DMS153 (cell line): ENCODE results near the gene ARHGAP45.

Experiments
- DNase-seq: peaks from one replicate; lab custom pipeline; 2025; lab: John Stamatoyannopoulos, UW

The ARHGAP45 gene

DNA sequence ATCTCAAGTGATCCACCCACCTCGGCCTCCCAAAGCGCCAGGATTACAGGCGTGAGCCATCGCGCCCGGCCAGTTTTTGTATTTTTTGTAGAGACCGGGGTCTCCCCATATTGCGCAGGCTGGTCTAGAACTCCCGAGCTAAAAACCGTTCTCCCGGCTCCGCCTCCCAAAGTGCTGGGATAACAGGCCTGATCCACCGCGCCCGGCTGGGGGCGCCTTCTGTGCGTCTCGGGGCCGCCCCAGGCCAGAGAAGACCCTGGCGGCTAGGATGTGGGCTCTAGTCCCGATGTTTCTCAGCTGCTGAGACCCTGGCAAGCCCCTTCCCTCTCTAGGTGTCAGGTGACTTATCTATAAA lies 3.6 kb downstream of the ARHGAP45 start:
- DNase-seq: no peak

DNA sequence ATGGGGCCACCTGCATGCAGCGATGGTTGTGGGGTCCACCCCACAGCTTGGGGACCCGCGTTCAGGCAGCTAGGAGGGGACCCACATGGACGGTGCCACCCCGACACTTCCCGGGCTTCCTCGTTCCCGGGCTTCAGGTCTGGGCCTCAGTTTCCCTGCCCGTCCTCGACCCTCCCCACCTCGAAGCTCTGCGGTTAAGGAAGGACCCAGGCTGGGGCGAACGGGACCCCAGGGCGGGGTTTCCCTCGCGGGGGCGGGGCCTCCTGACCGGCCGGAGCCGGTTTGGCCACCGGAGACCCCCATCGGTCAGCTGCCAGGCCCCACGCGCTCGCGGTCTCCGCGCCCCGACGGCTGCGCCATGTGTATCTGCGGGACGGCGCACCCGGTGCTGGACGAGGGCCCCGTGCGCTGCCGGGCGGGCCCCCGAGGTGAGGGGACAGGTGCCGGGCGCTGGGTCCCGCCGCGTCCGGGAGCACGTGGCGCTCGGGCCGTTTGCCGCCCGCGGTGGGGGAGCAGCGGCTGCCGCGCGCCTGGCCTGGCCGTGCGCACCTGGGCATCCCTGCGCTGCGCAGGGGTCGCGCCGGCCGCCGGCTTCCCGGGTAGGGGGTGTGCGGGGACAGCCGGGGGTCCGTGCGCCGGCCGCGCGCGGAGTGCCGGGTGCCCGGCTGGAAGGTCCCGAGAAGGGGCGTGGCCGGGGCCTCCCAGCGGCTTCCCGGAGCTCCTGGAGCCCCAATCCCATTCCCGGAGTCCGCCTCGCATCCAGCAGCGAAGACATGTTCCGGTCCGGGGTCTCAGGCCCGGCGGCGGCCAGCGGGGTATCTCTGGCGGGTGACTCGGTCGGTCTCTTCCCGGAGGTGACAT lies 4.2 kb downstream of the ARHGAP45 start:
- no peak for DNase-seq

DNA sequence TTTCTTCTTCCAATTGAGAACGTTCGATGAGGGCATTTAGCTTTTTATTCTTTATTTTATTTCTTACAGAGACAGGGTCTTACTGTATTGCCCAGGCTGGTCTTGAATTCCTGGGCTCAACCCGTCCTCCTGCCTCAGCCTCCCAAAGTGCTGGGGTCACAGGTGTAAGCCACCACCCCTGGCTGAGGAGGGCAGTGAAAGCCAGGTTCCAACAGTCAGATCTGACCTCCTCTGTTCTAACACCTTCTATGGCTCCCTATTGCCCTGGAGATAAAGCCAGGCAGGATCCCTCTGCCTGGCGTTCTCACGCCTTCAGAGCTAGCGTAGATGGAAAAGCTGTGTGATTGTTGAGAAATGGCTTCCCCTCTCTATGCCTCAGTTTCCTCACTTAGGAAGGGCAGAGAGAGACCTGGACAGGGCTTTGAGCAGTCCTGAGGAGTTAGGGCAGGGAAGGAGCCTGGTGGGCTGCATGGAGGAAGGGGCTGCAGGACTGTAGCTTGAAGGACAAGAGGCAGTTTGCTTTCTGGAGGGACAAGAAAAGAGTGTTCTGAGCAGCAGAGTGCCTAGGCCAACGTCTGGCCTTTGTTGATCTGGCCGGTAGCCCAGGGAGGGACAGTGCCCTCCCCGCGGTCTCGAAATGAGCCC lies 5.5 kb downstream of the ARHGAP45 start:
- DNase-seq: no peak

DNA sequence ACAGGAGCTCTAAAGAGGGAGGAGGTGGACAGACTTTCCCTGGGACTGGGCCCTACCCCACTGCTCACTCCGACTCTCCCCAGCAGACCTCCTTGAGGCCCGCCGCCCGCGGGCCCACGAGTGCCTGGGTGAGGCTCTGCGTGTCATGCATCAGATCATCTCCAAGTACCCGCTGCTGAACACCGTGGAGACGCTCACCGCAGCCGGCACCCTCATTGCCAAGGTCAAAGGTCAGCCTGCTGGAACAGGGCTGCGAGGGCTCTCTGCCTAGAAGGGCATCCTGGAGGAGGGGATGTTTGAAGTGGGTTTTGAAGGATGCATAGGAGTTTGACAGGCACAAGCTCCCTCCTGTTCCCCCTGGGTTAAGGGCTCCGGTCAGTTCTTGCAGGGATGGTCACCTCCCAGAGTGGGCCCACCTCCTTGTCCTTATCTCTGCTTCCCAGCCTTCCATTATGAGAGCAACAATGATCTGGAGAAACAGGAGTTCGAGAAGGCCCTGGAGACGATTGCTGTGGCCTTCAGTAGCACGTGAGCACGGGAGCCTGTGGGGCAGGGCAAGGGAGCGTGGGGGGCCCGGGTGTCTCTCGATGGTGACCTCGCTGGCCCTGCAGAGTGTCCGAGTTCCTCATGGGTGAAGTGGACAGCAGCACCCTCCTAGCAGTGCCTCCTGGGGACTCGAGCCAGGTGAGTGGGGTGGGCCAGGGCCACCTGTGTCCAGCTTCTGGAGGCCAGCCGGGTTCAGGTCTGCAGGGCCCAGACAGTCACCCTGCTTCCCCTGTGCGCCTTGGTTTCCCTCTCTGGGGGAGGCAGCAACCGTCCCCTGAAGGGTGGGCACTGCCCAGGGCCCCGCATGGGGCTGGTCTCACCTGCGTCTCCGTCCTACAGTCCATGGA lies 6.3 kb downstream of the ARHGAP45 start:
- no peak for DNase-seq

DNA sequence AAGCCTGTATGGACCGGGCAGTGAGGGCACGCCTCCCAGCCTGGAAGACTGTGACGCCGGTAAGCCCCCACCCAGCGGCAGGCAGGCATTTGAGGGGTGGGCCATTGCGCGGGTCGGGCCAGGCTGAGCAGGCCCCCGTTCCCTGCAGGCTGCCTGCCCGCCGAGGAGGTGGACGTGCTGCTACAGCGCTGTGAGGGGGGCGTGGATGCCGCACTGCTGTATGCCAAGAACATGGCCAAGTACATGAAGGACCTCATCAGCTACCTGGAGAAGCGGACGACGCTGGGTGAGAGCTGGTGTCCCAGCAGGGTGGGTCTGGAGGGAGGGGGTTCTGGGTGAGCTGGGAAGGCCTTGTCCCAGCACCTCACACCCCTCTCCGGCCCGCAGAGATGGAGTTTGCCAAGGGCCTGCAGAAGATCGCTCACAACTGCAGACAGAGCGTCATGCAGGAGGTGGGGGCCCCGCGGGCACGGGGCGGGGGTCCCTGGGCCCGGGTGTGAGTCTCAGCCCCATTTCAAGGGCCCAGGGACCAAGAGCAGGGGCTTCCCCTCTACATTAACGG lies 7.1 kb downstream of the ARHGAP45 start:
- no peak for DNase-seq

DNA sequence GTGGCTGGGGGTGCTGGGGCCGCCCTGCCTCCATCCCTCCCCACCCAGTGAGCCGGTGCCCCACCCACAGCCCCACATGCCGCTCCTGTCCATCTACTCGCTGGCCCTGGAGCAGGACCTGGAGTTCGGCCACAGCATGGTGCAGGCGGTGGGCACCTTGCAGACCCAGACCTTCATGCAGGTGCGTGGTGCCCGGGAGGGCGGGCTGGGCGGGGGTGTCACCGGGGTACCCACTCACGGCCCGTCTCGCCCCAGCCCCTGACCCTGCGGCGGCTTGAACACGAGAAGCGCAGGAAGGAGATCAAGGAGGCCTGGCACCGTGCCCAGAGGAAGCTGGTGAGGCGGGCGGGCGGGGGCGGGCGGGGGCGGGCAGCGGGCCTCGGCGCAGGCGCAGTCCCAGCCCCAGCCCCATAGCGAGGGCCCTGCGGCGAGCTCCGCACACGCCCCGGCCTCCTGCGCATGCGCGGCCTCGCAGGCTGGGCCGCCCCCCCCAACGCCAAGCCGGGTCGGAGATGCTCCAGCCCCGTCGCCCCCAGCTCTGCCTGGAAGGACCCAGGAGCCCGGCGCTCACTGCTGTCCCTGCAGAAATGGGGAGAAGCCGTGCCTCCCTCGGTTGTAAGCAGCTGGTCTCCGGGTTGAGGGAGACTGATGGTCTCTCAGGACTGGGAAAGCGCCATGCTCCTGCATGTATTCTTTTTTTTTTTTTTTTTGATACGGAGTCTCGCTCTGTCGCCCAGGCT lies 7.7 kb downstream of the ARHGAP45 start:
- peak; percentile 51 for DNase-seq

DNA sequence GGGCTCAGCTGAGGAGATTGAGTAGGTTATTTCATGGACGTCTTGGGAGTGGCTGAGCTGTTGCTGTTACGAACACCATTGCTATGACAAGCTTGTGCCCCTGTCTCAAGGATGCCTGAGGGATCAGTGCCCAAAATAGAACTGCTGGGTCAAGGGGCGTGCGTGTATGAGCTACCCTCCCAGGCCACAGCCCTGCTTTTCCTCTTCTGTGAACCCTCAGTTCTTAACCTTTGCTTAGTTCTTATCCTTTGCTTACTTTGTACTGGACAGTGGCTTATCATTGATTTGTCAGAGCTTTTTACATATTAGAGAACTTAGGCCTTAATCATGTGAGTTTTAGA lies 9.0 kb downstream of the ARHGAP45 start:
- no peak for DNase-seq

DNA sequence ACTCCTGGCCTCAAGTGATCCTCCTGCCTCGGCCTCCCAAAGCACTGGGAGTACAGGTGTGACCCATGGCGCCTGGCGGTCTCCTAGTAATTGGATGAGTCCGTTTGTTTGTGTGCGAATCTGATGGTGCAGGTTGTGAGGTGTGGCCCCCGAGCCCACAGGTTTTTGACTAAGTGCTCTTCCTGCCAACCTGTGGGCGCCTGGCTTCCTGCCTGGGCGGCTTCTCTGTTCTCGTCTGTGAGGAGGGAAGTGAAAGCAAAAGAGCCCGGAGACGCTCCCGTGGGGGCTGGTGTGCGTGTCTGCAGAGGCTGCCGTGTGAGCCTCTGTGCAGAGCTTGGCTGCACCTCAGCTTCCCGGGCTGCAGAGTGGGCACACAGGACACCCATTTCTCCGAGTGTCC lies 10.0 kb downstream of the ARHGAP45 start:
- DNase-seq: no peak

DNA sequence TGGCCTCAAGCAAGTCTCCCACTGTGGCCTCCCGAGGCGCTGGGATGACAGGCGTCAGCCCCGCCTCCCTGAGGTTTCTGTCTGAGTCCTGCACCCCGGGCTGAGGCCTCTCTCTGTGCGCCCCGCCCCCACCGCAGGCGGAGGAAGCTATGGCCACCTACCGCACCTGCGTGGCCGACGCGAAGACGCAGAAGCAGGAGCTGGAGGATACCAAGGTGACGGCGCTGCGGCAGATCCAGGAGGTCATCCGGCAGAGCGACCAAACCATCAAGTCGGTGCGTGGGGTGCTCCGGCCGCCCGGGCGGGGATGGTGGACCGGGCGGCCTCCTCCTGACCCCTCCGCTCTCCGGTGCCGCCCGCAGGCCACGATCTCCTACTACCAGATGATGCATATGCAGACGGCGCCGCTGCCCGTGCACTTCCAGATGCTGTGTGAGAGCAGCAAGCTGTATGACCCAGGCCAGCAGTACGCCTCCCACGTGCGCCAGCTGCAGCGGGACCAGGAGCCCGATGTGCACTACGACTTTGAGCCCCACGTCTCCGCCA lies 12.7 kb downstream of the ARHGAP45 start:
- no peak for DNase-seq

DNA sequence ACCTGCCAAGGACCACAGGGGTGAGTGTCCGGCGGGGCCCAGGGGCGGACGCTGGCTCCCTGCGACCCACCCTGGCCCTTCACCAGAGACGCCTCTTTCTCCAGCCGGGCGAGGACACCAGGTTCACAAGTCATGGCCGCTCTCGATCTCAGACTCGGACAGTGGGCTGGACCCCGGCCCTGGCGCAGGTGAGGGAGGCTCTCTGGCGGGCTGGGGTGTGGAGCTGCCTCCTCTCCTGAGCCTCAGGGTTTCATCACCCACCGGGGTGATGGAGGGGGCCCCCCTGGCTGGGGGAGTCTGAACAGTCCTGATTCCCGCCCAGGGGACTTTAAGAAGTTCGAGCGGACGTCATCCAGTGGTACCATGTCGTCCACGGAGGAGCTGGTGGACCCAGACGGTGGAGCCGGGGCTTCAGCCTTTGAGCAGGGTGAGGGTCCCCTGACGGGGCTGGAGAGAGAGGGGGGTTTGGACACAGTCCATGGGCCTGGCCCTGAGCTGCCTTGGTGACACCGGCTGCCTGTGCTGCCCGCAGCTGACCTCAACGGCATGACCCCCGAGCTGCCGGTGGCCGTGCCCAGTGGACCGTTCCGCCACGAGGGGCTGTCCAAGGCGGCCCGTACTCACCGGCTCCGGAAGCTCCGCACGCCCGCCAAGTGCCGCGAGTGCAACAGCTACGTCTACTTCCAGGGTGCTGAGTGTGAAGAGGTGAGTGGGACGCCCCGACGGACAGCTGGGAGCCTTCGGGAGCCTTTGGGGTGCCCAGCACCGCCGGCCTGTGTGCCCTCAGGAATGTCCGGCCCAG lies 13.6 kb downstream of the ARHGAP45 start:
- DNase-seq: no peak

DNA sequence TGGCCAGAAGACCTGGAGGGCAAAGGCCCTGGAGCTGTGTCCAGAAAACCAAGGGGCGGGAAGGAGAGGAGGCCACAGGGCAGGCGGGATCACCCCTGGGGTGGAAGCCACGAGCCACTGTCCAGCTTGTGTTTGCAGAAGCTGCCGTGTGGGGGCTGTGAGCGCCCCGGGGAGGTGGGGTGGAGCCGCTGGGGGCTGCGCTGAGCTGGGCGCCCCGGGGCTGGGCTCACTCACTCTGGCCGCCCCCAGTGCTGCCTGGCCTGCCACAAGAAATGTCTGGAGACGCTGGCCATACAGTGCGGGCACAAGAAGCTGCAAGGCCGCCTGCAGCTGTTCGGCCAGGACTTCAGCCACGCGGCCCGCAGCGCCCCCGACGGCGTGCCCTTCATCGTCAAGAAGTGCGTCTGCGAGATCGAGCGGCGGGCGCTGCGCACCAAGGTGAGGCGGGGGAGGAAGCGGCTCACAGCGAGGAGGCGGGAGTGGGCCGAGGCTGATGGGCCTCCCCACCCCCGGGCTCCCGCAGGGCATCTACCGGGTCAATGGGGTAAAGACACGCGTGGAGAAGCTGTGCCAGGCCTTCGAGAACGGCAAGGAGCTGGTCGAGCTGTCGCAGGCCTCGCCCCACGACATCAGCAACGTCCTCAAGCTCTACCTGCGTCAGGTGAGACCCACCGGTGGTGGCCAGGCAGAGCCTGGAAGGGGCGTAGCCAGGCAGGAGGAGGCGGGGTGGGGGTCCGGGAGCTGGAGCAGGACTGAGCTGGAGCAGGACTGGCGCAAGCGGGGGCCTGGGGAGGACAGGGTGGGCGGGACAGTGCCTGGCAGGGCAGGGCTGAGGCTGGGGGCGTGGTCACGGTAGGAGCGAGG lies 14.6 kb downstream of the ARHGAP45 start:
- DNase-seq: no peak

DNA sequence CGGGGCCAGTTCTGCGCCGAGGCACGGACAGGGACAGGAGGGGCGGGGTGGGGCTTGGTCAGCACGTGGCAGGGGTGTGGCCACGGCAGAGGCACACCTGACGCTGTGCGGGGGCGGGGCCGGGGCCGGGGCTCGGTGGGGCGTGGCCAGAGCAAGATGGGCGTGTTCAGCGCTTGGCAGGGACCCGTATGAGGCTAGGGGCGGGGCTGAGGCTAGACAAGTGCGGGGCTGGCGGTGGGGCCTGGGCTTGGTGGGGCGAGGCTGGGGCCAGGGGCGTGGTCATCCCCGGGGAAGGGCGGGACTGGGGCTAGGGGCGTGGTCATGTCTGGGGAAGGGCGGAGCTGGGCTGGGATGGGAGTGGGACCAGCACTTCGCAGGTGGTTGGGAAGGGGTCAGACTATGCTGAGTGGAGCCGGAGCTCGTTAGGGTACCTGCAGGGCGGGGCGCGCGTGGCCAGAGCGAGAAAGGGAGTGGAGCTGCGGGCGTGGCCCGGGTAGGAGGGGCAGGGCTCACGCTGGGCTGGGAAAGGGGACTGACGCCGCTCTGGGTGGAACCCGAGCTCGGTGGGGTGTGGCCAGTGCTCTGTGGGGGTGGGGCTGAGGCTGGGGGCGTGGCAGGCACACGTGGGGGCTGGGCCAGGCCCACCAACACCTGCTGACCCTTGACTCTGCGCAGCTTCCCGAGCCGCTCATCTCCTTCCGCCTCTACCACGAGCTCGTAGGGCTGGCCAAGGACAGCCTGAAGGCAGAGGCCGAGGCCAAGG lies 15.4 kb downstream of the ARHGAP45 start:
- DNase-seq: peak; percentile 81

DNA sequence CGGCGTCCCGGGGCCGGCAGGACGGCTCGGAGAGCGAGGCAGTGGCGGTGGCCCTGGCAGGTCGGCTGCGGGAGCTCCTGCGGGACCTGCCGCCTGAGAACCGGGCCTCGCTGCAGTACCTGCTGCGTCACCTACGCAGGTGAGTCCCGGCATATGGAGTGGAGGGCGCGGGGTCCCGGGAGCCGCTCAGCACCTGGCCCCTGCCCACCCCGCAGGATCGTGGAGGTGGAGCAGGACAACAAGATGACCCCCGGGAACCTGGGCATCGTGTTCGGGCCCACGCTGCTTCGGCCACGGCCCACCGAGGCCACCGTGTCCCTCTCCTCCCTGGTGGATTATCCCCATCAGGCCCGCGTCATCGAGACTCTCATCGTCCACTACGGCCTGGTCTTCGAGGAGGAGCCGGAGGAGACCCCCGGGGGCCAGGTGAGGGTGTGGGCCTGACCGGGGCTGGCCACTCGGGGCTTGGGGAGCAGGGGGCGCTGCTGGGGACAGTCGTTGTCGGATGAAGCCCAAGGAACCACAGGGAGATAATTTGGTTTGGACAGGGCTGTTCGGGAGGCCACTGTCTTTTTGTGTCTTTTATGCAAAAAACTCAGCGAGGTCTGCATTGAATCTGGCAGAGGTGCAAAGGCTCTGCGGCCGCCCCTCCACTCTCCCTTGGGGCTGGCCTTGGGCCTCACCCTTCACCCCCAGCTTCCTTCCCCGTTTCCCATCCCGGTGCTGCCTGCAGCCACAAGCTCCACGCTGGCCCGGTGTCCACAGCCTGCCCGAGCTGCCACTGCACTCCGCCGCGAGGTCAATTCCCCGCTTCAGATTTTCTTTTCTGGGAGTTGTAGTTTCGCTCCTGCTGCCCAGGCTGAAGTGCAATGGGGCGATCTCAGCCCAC lies 16.2 kb downstream of the ARHGAP45 start:
- no peak for DNase-seq

DNA sequence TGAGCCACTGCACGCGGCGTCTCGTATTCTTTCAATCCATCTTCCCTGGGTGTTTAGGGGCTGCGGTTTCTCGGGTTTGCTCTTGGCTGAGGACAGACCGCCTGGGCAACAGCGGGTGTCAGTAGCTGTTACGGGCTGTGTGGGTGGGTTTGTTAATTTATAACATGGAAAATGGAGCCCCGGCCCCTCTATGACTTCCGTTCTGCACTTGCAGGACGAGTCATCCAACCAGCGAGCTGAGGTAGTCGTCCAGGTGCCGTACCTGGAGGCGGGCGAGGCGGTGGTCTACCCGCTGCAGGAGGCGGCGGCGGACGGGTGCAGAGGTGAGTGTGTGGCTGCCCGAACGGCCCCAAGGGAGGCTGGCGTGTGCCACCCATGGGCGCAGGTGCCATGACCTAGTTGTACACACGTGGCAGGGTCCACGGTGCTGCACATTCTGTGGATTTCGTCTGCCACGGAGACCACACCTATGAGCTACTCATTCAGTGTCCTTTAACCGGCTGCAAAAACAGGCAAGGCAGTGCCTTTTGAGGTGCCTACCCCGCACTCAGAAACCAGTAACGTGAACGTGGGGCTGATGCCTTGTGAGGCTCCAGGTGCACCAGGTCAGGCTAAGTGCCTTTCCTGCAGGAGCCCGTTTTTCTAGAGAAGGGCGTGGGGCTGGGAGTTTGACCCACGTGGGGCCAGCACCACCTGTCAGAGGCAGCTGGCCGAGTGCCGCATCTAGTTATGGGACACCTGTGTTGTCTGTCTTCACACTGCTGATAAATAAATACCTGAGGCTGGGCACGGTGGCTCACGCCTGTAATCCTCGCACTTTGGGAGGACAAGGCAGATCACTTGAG lies 17.3 kb downstream of the ARHGAP45 start:
- no peak for DNase-seq

DNA sequence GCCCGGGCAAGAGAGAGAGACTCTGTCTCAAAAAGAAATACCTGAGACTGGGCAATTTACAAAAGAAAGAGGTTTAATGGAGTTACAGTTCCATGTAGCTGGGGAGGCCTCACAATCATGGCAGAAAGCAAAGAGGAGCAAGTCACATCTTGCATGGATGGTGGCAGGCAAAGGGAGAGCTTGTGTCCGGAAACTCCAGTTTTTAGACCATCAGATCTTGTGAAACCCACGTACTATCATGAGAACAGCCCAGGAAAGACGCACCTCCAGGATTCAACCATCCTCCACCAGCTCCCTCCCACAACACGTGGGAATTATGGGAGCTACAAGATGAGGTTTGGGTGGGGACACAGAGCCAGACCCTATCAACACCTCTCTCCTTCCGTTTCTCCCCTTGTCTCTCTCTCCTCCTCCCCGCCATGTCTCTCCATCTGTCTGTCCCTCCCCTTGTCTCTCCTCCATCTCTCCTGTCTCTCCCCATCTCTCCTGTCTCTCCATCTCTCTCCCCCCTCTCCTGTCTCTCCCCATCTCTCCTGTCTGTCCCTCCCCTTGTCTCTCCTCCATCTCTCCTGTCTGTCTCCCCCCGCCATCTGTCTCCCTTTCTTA lies 18.2 kb downstream of the ARHGAP45 start:
- DNase-seq: no peak

DNA sequence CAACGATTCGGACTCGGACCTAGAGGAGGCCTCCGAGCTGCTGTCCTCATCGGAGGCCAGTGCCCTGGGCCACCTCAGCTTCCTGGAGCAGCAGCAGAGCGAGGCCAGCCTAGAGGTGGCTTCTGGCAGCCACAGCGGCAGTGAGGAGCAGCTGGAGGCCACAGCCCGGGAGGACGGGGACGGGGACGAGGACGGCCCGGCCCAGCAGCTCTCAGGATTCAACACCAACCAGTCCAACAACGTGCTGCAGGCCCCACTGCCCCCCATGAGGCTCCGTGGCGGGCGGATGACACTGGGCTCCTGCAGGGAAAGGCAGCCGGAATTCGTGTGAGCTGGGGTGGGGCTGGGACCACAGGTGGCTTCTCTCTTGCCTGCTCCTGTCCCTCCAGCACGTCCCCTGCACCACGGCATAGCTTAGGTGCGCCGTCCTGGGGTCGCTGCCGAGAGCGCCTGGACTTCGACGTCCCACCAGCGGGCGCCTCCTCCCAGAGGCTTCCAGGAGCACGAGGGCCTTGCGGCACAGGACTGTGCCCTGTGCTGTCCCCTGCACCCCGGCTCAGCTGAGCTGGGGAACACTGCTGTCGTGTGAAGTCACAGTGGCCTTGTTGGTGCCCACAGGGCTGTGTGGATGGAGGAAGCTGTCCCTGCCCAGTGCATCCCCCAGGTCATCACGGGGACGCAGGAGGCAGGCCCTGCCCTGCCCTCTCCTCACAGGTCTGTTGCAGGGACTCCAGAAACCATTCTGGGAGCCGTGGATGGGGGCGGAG lies 18.9 kb downstream of the ARHGAP45 start:
- no peak for DNase-seq
